Lower leg skin (tissue), 4 donors: ENCODE data around the gene TAF11. TPM values are rescaled to one million over a fixed set of nuclear protein-coding genes. Genes with fewer than 3 reads are reported as not detected.
"Not testable (repeated sequence)": the region's sequence is repeated elsewhere in the genome, so short reads cannot be mapped to it uniquely, and the experiment has no call there.

Experiments used
- DNase-seq, 2 donors: peaks; one replicate each; pipeline ENCODE4 v3.0.0-alpha.2; 2019; ENCODE audit warnings: low spot score in 2 of 2
- H3K4me3 ChIP-seq: fragments of 200-600 bp; sonication (generic); 2 replicates; pipeline ENCODE4 v1.5.1; 2017; ENCODE audit warnings: mild to moderate bottlenecking, low read depth; ENCODE audit not compliant: poor library complexity, severe bottlenecking
- POLR2A ChIP-seq, 2 donors: fragments of 450-650 bp; IDR thresholded peaks; one replicate each; pipeline ENCODE4 v1.6.1; 2016 to 2017; ENCODE audit warnings: antibody characterized with exemption in 2 of 2, mild to moderate bottlenecking in 1 of 2, moderate library complexity in 1 of 2
- WGBS, 2 donors: methylation state at CpG; one replicate each; pipeline ENCODE4 v1.1.5; 2018; 5-methylcytosine and 5-hydroxymethylcytosine counted together
- intact Hi-C: fragments of 100-400 bp; cut with DNase I; formaldehyde crosslinking; loops from one replicate; pipeline ENCODE4 v1.15.0; 2023; ENCODE audit warnings: low total_unique reads
- total RNA-seq, 4 donors: library from RNA; depleted of rRNA; stranded (reverse); fragments of >200 nt; gene quantifications; one replicate each; pipeline ENCODE4 v1.1.0, GENCODE V29; 2016
- TF ChIP-seq, protein P1 (sequence below), 3 donors: fragments of 450-650 bp; IDR thresholded peaks; one replicate each; pipeline ENCODE4 v1.5.1; 2016; ENCODE audit warnings: antibody characterized with exemption in 3 of 3, mild to moderate bottlenecking in 3 of 3, moderate library complexity in 2 of 3

TAF11 gene, protein sequence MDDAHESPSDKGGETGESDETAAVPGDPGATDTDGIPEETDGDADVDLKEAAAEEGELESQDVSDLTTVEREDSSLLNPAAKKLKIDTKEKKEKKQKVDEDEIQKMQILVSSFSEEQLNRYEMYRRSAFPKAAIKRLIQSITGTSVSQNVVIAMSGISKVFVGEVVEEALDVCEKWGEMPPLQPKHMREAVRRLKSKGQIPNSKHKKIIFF
- 10 to 100 TPM; 14.5 to 23.1 (median 18.1) TPM for total RNA-seq

DNA sequence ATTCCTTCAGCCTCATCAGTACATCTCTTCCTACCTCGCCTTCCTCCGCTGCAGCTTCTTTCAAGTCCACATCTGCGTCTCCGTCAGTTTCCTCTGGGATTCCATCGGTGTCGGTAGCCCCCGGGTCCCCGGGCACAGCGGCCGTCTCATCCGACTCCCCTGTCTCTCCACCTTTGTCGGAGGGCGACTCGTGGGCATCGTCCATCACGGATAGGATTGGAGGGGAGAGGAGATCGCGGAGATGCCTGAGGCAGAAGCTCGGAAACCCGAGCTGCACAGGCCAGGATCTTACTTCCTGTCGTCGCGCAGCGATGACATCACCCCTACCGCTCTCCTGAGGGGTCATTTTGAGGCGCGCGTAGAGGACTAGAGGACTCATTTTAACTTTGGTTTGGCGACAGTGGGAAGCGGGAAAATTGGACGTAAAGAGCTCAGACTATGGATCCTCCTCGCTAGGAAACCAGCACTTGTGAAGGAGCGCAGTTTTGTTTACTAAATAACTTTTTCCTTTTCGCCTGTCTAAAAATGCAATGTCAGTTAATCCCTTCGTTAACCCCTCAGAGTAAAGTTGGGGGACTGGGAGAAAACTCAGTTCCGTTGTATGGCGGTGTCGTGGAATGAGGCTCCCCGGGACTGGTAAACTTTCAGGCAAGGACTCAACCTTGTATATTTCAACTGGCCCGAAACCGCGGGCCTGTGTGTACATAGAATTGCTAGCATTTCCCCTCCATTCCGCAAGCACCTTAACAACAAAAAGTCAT, at the start of gene TAF11:
Gene TAF11 (minus strand): TSS at position 290 of the 761 bp plus-strand sequence. CDS start 85 bp downstream, at position 205.
- WGBS, 2 donors, result 0 to 1% methylated on average over 43 of the region's 43 CpGs
- peak; percentile 95 to 99 for DNase-seq
- intact Hi-C loops, result no loop called here
- TF ChIP-seq, protein P1, sequence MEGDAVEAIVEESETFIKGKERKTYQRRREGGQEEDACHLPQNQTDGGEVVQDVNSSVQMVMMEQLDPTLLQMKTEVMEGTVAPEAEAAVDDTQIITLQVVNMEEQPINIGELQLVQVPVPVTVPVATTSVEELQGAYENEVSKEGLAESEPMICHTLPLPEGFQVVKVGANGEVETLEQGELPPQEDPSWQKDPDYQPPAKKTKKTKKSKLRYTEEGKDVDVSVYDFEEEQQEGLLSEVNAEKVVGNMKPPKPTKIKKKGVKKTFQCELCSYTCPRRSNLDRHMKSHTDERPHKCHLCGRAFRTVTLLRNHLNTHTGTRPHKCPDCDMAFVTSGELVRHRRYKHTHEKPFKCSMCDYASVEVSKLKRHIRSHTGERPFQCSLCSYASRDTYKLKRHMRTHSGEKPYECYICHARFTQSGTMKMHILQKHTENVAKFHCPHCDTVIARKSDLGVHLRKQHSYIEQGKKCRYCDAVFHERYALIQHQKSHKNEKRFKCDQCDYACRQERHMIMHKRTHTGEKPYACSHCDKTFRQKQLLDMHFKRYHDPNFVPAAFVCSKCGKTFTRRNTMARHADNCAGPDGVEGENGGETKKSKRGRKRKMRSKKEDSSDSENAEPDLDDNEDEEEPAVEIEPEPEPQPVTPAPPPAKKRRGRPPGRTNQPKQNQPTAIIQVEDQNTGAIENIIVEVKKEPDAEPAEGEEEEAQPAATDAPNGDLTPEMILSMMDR (IDR thresholded peaks at IDR 0.05), result no peak
- peak in 1 of 2 donors; percentile 22 for TF ChIP-seq POLR2A (IDR thresholded peaks at IDR 0.05)
- H3K4me3 ChIP-seq, result peak within 1 kb of the TSS; percentile 98

DNA sequence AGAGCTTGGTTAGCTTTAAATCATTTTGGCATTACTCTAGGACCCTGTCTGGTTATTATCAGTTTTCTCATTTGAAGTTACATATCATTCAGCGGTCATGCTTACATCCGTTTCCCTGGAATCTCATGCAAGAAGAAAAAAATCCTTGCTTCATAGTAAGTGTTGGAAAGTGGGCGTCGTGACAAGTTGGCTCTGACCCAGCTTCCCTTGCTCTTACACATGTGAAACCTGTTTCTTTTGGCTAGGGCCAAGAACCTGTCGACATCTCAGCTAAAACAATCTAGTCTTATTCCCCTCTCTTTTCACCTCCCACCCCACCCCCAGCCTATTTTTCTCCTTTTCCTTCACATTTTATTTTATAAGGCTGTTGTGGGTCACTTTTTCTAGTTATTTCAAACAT, 46.7 kb upstream of the TAF11 start:
- 26 to 27% methylated on average over 5 of the region's 5 CpGs for WGBS, 2 donors
- H3K4me3 ChIP-seq, result no peak overlapping the region
- peak; percentile 62 to 92 for DNase-seq
- TF ChIP-seq, protein P1 (IDR thresholded peaks at IDR 0.05), result no peak
- TF ChIP-seq POLR2A (IDR thresholded peaks at IDR 0.05), result no peak
- intact Hi-C loops, result no loop called here

DNA sequence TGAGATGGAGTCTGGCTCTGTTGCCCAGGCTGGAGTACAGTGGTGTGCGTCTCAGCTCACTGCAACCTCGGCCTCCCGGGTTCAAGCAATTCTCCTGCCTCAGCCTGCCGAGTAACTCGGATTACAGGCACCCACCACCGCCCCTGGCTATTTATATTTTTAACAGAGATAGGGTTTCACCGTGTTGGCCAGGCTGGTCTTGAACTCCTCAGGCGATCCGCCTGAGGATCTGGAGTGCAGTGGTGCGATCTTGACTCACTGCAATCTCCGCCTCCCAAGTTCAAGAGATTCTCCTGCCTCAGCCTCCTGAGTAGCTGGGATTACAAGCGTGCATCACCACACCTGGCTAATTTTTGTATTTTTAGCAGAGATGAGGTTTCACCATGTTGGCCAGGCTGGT, 44.4 kb upstream of the TAF11 start:
- 97 to 98% methylated on average over 12 of the region's 12 CpGs for WGBS, 2 donors
- DNase-seq, intact Hi-C loops, H3K4me3 ChIP-seq: not testable (repeated sequence)

DNA sequence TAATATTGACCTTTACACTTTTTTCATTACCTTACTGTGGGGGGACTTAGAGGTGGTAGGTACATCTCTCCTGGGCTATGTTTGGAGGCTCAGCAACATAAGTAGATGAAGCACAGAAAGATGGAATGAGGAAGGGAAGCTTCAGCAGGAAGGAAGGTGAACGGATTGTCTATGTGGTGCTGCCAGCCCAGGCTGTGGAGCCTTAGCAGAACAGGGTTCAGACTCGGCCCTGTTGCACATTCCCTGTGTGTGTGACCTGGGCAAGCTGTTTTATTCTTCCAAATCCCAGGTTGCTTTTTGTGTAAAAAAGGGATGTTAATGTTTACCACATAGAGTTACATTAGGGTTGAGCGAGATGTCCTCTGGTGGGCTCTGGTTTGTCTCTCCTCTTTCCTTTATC, 42.4 kb upstream of the TAF11 start:
- WGBS, 2 donors, result 63 to 91% methylated on average over 3 of the region's 3 CpGs
- TF ChIP-seq, protein P1 (IDR thresholded peaks at IDR 0.05), result no peak
- TF ChIP-seq POLR2A (IDR thresholded peaks at IDR 0.05), result no peak
- H3K4me3 ChIP-seq, result no peak overlapping the region
- no peak for DNase-seq
- intact Hi-C loops, result no loop called here

DNA sequence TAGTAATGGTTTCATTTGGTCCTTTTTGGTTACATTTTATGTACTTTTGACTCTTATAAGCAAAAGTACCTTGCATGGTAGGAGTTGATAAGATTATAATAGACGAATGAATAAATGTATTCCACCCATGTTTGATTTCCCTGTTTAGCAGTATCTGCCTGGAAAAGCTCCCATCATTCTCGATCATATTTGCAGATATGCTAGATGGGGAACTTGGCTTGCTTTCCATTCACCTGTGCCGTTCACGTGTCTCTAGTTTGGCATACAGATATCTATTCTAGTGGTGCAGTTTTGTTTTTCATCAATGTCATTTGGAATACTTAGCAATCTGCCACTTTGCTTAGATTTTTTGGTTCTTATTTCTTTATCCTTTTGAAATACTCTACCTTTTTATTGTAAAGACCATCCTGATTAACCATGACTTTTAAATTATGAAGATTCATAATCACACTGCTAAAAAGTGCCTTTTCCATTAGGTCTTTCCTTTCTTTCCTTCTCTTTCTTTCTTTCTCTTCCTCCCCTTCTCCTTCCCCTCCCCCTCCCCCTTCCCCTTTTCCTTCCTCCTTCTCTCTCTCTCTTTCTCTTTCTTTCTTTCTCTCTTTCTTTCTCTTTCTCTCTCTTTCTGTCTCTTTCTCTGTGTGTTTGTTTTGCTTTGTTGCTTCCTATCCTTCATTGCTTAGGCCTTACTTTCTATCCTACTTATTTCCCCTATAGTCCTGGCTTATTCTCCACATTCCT, 41.6 kb upstream of the TAF11 start:
- no peak for TF ChIP-seq POLR2A (IDR thresholded peaks at IDR 0.05)
- TF ChIP-seq, protein P1 (IDR thresholded peaks at IDR 0.05), result no peak
- WGBS, 2 donors, result 46 to 51% methylated on average over 4 of the region's 4 CpGs
- DNase-seq, result no peak
- H3K4me3 ChIP-seq, result no peak overlapping the region
- intact Hi-C loops, result no loop called here

DNA sequence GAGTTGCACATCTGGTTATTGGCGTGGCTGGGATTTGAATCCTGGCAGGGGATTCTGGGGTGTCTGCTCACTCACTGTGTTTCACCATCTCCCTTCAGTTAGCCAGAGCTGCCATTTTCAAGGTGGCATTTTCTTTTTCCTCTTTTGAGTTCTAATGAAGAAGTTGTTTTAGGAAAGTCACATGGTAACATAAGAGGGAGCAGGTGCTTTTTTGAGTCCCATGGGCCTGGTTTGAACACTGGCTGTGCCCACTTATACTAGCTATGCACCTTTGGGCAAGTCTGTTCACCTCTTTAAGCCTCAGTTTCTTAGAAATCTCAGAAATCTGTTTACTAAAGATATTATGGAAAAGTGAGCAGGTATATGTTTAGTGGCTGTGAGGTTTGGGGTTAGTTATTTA, 40.9 kb upstream of the TAF11 start:
- TF ChIP-seq, protein P1 (IDR thresholded peaks at IDR 0.05), result no peak
- TF ChIP-seq POLR2A (IDR thresholded peaks at IDR 0.05), result no peak
- 86% methylated on average over 1 of the region's 1 CpG for WGBS, 2 donors
- no peak overlapping the region for H3K4me3 ChIP-seq
- intact Hi-C loops, result no loop called here
- no peak for DNase-seq
